Activated CD4-positive, CD25-positive, alpha-beta regulatory T cell treated with anti-CD3 and anti-CD28 coated beads, Interleukin-2, amount 50 U/mL, for 72 hours (primary cell): ENCODE results near the gene ADIPOQ.
"Not testable (repeated sequence)": the region's sequence is repeated elsewhere in the genome, so short reads cannot be mapped to it uniquely, and the experiment has no call there.

Experiments
- DNase-seq: peaks from one replicate; pipeline ENCODE4 v3.0.0; 2021

ADIPOQ gene

DNA sequence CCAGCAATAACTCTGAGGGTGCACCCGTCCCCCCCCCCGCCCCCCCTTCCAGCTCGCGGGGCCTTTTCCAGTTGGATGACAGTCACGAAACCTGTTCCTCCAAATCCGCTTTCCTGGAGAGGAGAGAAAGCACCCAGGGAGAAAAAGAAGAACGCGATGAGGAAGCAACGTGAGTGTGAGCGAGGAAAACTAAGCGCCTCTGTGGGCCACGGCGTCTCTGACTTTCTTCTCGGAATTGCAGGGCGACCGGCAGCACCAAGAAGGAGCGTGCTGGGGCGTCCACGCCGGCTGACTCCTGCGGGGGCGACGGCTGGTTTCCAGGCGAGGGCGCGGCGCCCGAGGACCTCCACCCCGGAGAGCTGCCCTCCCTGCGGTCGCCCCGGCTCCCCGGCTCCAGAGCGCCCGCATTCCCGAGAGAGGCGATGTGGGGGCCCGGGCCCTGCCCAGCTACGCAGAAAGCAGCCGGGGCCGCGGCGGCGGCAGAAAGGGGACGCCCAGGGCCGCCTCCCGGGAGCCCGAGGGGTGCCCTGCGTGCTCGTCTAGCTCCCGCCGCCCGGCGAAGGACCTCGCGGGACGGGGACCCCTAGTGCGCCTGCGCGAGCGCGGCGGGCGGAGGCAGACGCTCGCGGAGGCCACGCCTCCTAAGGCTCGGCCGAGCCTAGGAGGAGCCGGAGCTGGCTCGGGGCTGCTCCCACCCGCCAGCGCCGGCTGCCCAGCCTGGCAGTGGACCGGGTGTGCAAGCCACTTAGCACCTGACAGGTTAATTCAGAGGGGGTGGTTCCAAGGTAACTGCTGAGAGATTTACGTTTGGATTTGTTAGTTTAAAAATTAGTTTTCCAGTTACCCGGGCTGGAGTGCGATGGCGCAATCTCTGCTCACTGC, 15.3 kb upstream of the ADIPOQ start:
- peak; percentile 86 for DNase-seq

- DNase-seq: no peak
Measured at GRCh38 chr3:186828340-186828739, 14.2 kb upstream of the ADIPOQ start.

- DNase-seq: no peak
Measured at GRCh38 chr3:186831798-186832197, 10.7 kb upstream of the ADIPOQ start.

DNA sequence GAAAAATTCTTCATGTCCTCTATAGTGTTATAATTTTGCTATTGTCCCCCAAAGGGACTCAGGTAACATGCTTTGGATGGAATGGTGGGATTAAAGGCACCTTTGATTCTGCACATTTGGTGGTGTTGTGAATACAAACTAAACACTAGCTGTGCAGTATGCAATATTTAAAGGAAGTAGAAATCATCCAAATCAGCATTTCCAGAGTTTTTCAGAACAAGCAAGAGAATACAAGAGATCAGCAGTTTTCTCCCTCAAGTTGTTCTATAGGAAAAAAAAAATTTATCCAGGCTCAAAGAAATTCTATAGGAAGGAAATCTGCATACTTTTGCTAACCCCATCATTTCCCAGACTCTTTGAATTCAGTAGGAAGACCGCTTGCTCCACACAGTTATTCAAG, 10.2 kb upstream of the ADIPOQ start:
- no peak for DNase-seq

DNA sequence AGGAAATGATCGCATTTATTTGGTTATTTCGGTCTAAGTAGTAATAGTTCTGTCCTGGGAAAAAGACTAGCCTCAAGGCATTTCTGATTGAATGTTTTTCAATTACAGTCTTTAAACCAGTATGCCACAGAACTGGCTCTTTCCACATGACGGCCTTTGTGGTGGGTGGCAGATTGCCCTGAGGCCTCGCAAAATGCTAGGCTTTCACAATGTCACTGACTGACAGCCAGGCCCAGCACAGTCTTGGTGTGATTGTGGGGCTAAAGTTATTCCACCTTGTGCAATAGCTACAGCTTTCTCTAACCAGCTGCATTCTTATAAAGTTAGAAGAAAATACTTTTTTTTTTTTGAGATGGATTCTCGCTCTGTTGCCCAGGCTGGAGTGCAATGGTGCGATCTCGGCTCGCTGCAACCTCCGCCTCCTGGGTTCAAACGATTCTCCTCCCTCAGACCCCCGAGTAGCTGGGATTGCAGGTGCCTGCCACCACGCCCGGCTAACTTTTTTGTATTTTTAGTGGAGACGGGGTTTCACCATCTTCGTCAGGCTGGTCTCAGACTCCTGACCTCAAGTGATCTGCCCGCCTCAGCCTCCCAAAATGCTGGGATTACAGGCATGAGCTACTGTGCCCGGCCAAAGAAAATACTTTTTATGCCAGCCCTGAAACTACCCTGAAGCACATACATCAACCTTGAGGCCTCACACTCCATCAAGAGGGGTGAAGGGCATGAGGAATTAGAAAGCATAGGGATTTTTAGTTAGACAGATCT, 2.5 kb upstream of the ADIPOQ start:
- DNase-seq: no peak

DNA sequence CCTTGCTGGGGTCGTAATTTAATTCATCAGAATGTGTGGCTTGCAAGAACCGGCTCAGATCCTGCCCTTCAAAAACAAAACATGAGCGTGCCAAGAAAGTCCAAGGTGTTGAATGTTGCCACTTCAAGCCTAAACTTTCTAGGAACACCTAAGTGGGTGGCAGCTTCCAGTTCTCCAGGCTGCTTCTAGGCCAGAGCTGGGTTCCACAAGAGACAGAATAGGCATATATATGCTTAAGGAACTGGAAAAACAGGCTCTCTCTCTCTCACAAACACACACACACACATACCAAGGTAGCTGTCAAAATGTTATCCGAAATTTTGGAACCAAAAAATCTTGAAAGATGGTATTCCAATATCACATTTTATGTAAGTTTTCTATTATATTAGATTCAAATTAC, 890 bp upstream of the ADIPOQ start:
- DNase-seq: no peak

DNA sequence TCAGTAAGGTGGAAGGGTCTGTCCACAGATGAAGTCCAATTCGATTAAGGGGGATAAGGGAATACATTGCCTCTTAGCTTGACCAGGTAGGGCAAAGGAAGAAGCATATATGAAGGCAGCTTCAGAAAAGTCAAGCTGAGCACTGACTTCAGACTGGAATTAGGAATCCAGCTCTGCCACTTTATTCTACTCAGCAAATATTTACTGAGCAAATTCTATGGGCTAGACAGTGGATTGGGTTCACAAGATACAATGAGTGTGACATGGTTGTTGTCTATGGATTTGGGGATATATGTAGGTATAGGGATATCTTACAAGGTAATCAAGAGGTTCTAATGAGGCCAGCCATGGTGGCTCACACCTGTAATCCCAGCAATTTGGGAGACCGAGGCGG, 526 bp downstream of the ADIPOQ start:
- no peak for DNase-seq

DNA sequence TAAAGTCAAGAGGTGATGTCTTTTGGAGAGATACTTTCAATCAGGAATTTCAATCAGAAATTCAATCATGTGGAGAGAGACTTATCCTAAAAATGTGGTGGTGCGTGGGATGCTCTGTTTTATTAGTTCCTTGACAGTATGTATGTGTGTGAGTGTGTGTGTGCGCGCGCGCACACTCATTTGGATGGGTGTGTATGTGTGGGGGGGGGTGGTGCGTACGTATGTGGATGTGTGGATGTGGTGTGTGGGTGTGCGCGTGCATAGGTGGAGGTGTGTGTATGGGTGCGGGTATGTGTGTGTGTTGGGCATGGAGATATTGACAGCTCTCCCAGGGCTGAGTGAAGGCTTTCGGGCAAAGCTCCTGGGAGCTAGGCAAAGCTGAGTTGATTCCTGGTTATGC, 2.4 kb downstream of the ADIPOQ start:
- DNase-seq: no peak

- DNase-seq: no peak
Measured at GRCh38 chr3:186845756-186846155, 3.2 kb downstream of the ADIPOQ start.

DNA sequence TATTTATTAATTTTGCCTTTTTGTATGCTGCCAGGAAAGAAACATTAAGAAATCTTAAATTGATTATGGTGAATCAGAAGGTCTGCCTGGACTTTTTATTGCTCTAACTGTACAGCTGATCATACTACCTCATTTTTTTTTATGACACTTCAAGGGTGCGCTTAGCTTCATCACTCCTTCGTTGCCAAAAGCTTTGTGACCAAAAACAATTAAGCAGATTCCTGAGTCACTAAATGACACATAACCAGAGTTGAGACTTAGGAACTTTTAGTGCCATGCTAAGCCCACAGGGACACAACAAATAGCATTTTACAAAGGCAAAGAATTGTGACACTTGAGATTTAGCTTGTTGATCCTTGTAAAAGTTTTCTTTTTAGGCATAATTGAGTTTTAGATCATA, 4.9 kb downstream of the ADIPOQ start:
- no peak for DNase-seq

DNA sequence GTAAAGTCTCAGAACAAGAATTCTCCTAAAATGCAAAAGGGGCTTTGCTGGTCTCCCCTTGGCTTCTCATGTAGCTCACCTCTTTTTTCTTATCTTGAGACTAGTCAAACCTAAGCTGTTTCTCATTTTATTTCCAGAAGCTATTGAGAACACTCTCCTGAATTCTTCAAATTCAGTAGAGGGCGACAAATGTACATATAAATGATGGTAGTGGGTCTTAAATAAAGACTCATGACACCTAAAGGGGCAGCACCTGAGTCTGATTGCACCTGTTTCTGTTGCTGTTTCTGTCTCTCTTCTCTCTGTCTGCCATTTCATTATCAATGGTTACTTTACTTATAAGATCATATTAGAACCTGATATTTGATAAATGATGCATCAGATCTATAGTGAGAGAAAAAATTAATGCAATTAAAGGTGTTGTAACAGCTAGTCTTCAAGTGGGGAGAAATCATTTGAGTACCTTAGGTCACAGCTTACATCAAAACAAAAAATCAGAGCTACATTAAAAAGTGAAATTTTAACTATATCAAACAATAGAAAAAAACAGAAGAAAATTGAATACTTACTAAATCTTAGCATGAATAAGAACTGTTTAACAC, 7.0 kb downstream of the ADIPOQ start:
- no peak for DNase-seq

GRCh38 chr3:186851835-186852234, 9.3 kb downstream of the ADIPOQ start:
- not testable (repeated sequence) for DNase-seq

DNA sequence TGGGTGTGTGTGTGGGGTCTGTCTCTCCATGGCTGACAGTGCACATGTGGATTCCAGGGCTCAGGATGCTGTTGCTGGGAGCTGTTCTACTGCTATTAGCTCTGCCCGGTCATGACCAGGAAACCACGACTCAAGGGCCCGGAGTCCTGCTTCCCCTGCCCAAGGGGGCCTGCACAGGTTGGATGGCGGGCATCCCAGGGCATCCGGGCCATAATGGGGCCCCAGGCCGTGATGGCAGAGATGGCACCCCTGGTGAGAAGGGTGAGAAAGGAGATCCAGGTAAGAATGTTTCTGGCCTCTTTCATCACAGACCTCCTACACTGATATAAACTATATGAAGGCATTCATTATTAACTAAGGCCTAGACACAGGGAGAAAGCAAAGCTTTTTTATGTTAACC, 10.5 kb downstream of the ADIPOQ start:
- no peak for DNase-seq

GRCh38 chr3:186854146-186854545, 11.6 kb downstream of the ADIPOQ start:
- no peak for DNase-seq

DNA sequence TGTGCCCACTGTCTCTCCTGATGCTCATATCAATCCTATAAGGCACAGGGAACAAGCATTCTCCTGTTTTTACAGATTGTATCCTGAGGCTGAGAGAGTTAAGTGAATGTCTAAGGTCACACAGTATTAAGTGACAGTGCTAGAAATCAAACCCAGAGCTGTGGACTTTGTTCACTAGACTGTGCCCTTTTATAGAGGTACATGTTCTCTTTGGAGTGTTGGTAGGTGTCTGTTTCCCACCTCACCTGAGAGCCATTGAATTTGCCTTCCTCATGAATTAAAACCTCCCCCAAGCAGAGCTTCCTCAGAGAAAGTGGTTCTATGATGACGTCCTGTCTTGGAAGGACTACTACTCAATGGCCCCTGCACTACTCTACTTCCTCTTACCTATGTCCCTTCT, 12.4 kb downstream of the ADIPOQ start:
- no peak for DNase-seq

- DNase-seq: no peak
Measured at GRCh38 chr3:186857743-186858142, 15.2 kb downstream of the ADIPOQ start.

GRCh38 chr3:186865215-186865853, 22.8 kb downstream of the ADIPOQ start:
- not testable (repeated sequence) for DNase-seq

DNA sequence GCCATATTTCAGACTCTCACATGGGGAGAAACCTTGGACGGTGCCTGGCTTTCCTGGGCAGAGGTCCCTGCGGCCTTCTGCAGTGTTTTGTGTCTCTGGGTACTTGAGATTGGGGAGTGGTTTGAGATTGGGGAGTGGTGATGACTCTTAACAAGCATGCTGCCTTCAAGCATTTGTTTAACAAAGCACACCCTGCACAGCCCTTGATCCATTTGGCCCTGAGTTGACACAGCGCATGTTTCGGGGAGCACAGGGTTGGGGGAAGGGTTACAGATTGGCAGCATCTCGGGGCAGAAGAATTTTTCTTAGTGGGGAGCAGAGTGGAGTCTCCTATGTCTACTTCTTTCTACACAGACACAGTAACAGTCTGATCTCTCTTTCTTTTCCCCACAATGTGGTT, 23.6 kb downstream of the ADIPOQ start:
- not testable (repeated sequence) for DNase-seq

DNA sequence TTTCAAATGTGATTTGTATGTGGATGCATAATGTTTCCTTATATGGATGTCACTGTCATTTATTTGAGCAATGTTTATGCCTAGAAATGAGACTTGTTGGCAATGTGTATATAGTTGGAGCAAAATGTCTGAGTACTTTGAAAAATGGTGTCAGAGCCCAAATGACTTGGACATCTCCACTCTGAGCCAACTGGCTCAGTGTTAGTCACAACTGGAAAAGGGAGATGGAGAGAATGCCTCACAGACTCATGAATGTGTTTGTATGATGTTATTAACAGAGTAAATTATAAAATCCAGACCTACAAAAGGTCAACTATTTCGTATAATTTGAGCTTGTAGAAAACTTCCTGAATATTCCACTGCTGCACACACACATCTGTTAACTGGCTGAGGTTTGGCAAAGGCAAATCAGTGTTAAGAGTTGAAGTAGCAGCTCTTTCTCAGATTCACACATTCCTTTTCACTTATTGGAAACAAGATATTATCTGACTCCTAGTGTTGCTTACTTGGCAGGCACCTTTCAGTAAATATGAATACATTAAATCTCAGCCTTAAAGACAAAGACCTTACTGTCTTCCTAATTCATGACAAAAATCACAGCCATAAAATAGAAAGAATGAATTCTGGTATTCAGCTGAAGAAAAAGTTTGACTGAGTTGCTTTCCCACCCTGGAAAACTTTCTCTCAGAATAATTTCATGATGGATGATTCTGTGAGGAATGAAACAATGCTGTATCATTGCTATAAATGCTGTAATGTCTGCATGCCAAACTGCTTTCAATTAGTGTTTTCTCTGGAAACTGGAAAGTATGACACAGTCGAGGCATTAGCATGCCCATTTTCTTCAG, 27.0 kb downstream of the ADIPOQ start:
- no peak for DNase-seq

DNA sequence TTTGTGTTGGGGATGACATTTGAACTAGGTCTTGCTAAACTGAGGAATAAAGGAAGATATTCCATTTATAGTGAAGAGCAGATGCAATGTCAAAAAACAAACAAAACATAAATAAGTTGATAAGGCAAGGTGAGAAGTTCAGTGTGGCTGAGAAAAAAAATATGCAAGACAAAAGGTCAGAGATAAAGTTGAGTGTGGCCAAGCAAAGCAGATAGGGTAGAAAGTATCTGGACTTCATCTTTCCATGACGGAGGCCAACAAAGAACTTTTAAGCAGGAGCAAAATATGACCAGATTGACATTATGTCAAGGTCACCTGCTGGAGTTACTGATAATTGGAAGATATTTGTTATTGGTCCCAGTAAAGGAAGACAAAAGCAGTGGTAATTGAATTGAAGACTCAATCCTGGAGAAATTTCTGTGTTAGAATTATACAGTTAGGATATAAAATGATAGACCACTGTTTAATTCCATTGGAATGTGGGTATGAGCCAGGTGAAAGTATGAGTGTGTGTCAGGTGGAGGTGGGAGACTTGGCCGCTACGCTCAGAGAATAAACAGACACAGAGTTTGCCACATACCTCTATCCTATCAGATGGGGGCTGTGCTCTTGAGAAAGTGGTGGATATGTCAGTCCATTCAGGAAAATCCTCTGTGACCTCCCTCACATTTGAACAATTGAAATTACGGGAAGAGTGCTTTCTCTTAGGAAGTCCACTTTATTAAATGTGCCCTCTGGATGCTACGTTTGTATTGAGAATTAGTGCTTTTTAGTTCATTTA, 28.1 kb downstream of the ADIPOQ start:
- no peak for DNase-seq

DNA sequence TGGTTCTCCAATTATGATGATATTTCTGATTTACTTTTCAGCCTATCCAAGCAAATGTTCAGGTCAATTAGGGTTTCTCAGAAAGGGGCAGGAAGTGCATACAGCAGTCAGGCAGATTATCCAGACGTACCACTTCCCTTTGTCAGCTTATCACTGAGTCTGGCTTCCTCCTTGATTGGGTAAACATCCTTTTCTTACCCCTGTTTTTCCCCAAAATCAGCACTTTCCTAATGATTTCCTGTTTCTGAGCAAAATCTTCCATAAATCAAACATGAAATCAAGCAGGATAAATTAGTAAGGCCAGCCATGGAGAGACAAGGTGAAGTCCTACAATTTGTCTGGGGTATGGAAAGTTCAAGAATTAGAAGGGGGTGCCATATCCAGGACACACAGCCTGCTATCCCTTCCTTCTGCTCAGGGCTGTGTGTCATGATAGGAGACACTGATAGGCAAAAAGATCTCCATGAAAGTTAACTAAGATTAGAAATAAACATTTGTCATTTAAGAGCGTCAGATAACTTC, 29.0 kb downstream of the ADIPOQ start:
- no peak for DNase-seq
